Skeletal muscle satellite cell (primary cell): ENCODE data around the gene CUL3.
"Not testable (repeated sequence)": the region's sequence is repeated elsewhere in the genome, so short reads cannot be mapped to it uniquely, and the experiment has no call there.

ENCODE experiments used
- H3K27me3 ChIP-seq: 2 replicates; pipeline ENCODE4 v1.7.0; 2013; ENCODE audit warnings: low read length; ENCODE audit not compliant: control insufficient read depth, insufficient read depth
- H3K36me3 ChIP-seq: 2 replicates; pipeline ENCODE4 v1.7.0; 2013; ENCODE audit warnings: mild to moderate bottlenecking, control low read depth, low read length; ENCODE audit not compliant: insufficient read depth
- H3K4me1 ChIP-seq: 2 replicates; pipeline ENCODE4 v1.7.0; 2013; ENCODE audit warnings: low read length; ENCODE audit not compliant: control insufficient read depth, insufficient read depth
- H3K4me2 ChIP-seq: 2 replicates; pipeline ENCODE4 v1.7.0; 2013; ENCODE audit warnings: mild to moderate bottlenecking, low read length
- H3K4me3 ChIP-seq: 2 replicates; pipeline ENCODE4 v1.7.0; 2013; ENCODE audit warnings: low read length
- H3K9ac ChIP-seq: 2 replicates; pipeline ENCODE4 v1.7.0; 2013; ENCODE audit warnings: mild to moderate bottlenecking, low read depth, low read length, moderate library complexity
- H3K9me3 ChIP-seq: replicated peaks from 2 replicates; pipeline ENCODE4 v1.7.0; 2013; ENCODE audit warnings: mild to moderate bottlenecking, control low read depth, low read length

CUL3 gene

GRCh38 chr2:224507789-224508188 lies 77.4 kb downstream of the CUL3 start:
- no peak overlapping the region for H3K4me2 ChIP-seq

GRCh38 chr2:224506494-224506893 lies 78.7 kb downstream of the CUL3 start:
- H3K9ac ChIP-seq = no peak overlapping the region
- H3K4me1 ChIP-seq = peaks cover 5% of the 10 kb centered on the region
- no peaks in the 10 kb centered on the region for H3K9me3 ChIP-seq
- H3K36me3 ChIP-seq = peaks cover 59% of the 10 kb centered on the region
- H3K4me2 ChIP-seq = no peak overlapping the region
- no peak overlapping the region for H3K4me3 ChIP-seq
- H3K27me3 ChIP-seq = no peaks in the 10 kb centered on the region

More at GRCh38 chr2:224507789-224508188, 77.4 kb downstream of the CUL3 start:
- Histone ChIP-seq H3K36me3 (peaks cover 48% of the 10 kb centered on the region), H3K9ac (no peak overlapping the region), H3K27me3 (no peaks in the 10 kb centered on the region), H3K9me3 (no peaks in the 10 kb centered on the region), H3K4me1 (peaks cover 5% of the 10 kb centered on the region), H3K4me3 (no peak overlapping the region)

GRCh38 chr2:224498991-224499390 lies 86.2 kb downstream of the CUL3 start:
- Histone ChIP-seq H3K4me3 (no peak overlapping the region), H3K9ac (no peak overlapping the region), H3K4me2 (no peak overlapping the region), H3K4me1 (no peaks in the 10 kb centered on the region), H3K36me3 (peaks cover 79% of the 10 kb centered on the region), H3K27me3 (no peaks in the 10 kb centered on the region), H3K9me3 (no peaks in the 10 kb centered on the region)

GRCh38 chr2:224492531-224492930 lies 92.6 kb downstream of the CUL3 start:
- Histone ChIP-seq H3K36me3 (peaks cover 34% of the 10 kb centered on the region), H3K9me3 (no peaks in the 10 kb centered on the region), H3K27me3 (no peaks in the 10 kb centered on the region)

GRCh38 chr2:224487940-224488339 lies 97.2 kb downstream of the CUL3 start:
- peaks cover 17% of the 10 kb centered on the region for H3K4me1 ChIP-seq
- H3K9me3 ChIP-seq, H3K27me3 ChIP-seq, H3K9ac ChIP-seq, H3K4me3 ChIP-seq, H3K4me2 ChIP-seq: not testable (repeated sequence)
- H3K36me3 ChIP-seq = peaks cover 13% of the 10 kb centered on the region

More at GRCh38 chr2:224492531-224492930, 92.6 kb downstream of the CUL3 start:
- H3K4me2 ChIP-seq = no peak overlapping the region
- H3K9ac ChIP-seq = no peak overlapping the region
- no peaks in the 10 kb centered on the region for H3K4me1 ChIP-seq
- no peak overlapping the region for H3K4me3 ChIP-seq

GRCh38 chr2:224485081-224486014 lies 99.8 kb downstream of the CUL3 start:
- not testable (repeated sequence) for H3K9me3 ChIP-seq, H3K9ac ChIP-seq, H3K27me3 ChIP-seq, H3K36me3 ChIP-seq
- Histone ChIP-seq H3K4me2 (peak overlapping the region; percentile 66), H3K4me1 (peaks cover 17% of the 10 kb centered on the region), H3K4me3 (peak overlapping the region; percentile 53)

GRCh38 chr2:224479826-224480225 lies 105.3 kb downstream of the CUL3 start:
- no peak overlapping the region for H3K4me3 ChIP-seq
- H3K9me3 ChIP-seq = no peaks in the 10 kb centered on the region
- H3K4me2 ChIP-seq = no peak overlapping the region
- peaks cover 39% of the 10 kb centered on the region for H3K36me3 ChIP-seq
- no peaks in the 10 kb centered on the region for H3K27me3 ChIP-seq
- peaks cover 1% of the 10 kb centered on the region for H3K4me1 ChIP-seq
- no peak overlapping the region for H3K9ac ChIP-seq

GRCh38 chr2:224472827-224473226 lies 112.3 kb downstream of the CUL3 start:
- H3K36me3 ChIP-seq = peaks cover 44% of the 10 kb centered on the region
- no peak overlapping the region for H3K4me3 ChIP-seq
- H3K27me3 ChIP-seq = no peaks in the 10 kb centered on the region
- no peak overlapping the region for H3K9ac ChIP-seq
- H3K4me2 ChIP-seq = no peak overlapping the region
- no peaks in the 10 kb centered on the region for H3K4me1 ChIP-seq
- H3K9me3 ChIP-seq = no peaks in the 10 kb centered on the region

- peaks cover 37% of the 10 kb centered on the region for H3K36me3 ChIP-seq
- no peaks in the 10 kb centered on the region for H3K27me3 ChIP-seq
- no peaks in the 10 kb centered on the region for H3K9me3 ChIP-seq
- no peak overlapping the region for H3K4me3 ChIP-seq
- no peak overlapping the region for H3K4me2 ChIP-seq
- H3K4me1 ChIP-seq = no peaks in the 10 kb centered on the region
- H3K9ac ChIP-seq = no peak overlapping the region
Observed at GRCh38 chr2:224472137-224472536, 113.0 kb downstream of the CUL3 start.

- no peak overlapping the region for H3K4me3 ChIP-seq
- no peaks in the 10 kb centered on the region for H3K4me1 ChIP-seq
- no peak overlapping the region for H3K9ac ChIP-seq
- H3K36me3 ChIP-seq = peaks cover 20% of the 10 kb centered on the region
- no peaks in the 10 kb centered on the region for H3K9me3 ChIP-seq
- no peaks in the 10 kb centered on the region for H3K27me3 ChIP-seq
- no peak overlapping the region for H3K4me2 ChIP-seq
Observed at GRCh38 chr2:224469374-224469964, 115.7 kb downstream of the CUL3 start.

GRCh38 chr2:224466304-224466895 lies 118.8 kb downstream of the CUL3 start:
- no peak overlapping the region for H3K9ac ChIP-seq

More at GRCh38 chr2:224466304-224466895, 118.8 kb downstream of the CUL3 start:
- no peak overlapping the region for H3K4me2 ChIP-seq
- no peaks in the 10 kb centered on the region for H3K36me3 ChIP-seq
- no peak overlapping the region for H3K4me3 ChIP-seq
- H3K9me3 ChIP-seq = no peaks in the 10 kb centered on the region
- no peaks in the 10 kb centered on the region for H3K4me1 ChIP-seq
- no peaks in the 10 kb centered on the region for H3K27me3 ChIP-seq
